ENCODE data around the gene SETD5.

The SETD5 gene

GRCh38 chr3:9388562-9389272, 8.7 kb upstream of the SETD5 start:
- DNase-seq (ENCODE audit: low read depth in 3 of 3): no peak

- no peak for DNase-seq (ENCODE audit: low read depth in 3 of 3)
Measured at GRCh38 chr3:9390265-9390888, 7.0 kb upstream of the SETD5 start.

- no peak for DNase-seq (ENCODE audit: low read depth in 3 of 3)
Measured at GRCh38 chr3:9392041-9392440, 5.4 kb upstream of the SETD5 start.

- DNase-seq (ENCODE audit: low read depth in 3 of 3): no peak
Measured at GRCh38 chr3:9395570-9396300, 1.7 kb upstream of the SETD5 start.

- DNase-seq (ENCODE audit: low read depth in 3 of 3): peak in 1 of 3 experiments; percentile 62
Measured at GRCh38 chr3:9396301-9396631, 1.1 kb upstream of the SETD5 start.

- peak; percentile 89 to 97 (median 92) for DNase-seq (ENCODE audit: low read depth in 3 of 3)
Measured at GRCh38 chr3:9396632-9397331, 633 bp upstream of the SETD5 start.

- peak; percentile 6 to 22 (median 13) for DNase-seq (ENCODE audit: low read depth in 3 of 3)
Measured at GRCh38 chr3:9397906-9398699, 688 bp downstream of the SETD5 start.

- DNase-seq (ENCODE audit: low read depth in 3 of 3): peak in 2 of 3 experiments; percentile 9
Measured at GRCh38 chr3:9398700-9399336, 1.4 kb downstream of the SETD5 start.

GRCh38 chr3:9399337-9399703, 1.9 kb downstream of the SETD5 start:
- DNase-seq (ENCODE audit: low read depth in 3 of 3): no peak

- DNase-seq (ENCODE audit: low read depth in 3 of 3): no peak
Measured at GRCh38 chr3:9399746-9400145, 2.3 kb downstream of the SETD5 start.

GRCh38 chr3:9400616-9401015, 3.2 kb downstream of the SETD5 start:
- DNase-seq (ENCODE audit: low read depth in 3 of 3): no peak

GRCh38 chr3:9401986-9402385, 4.6 kb downstream of the SETD5 start:
- no peak for DNase-seq (ENCODE audit: low read depth in 3 of 3)

GRCh38 chr3:9402410-9403228, 5.2 kb downstream of the SETD5 start:
- no peak for DNase-seq (ENCODE audit: low read depth in 3 of 3)

- no peak for DNase-seq (ENCODE audit: low read depth in 3 of 3)
Measured at GRCh38 chr3:9403463-9403862, 6.0 kb downstream of the SETD5 start.

- DNase-seq (ENCODE audit: low read depth in 3 of 3): no peak
Measured at GRCh38 chr3:9404680-9405079, 7.3 kb downstream of the SETD5 start.

GRCh38 chr3:9405756-9406155, 8.3 kb downstream of the SETD5 start:
- DNase-seq (ENCODE audit: low read depth in 3 of 3): no peak

- no peak for DNase-seq (ENCODE audit: low read depth in 3 of 3)
Measured at GRCh38 chr3:9406856-9407626, 9.6 kb downstream of the SETD5 start.

GRCh38 chr3:9408061-9408460, 10.6 kb downstream of the SETD5 start:
- no peak for DNase-seq (ENCODE audit: low read depth in 3 of 3)

- DNase-seq (ENCODE audit: low read depth in 3 of 3): no peak
Measured at GRCh38 chr3:9408546-9408945, 11.1 kb downstream of the SETD5 start.
